ENCODE results near the gene ZKSCAN1. TPM values are rescaled to one million over a fixed set of nuclear protein-coding genes. Genes with fewer than 3 reads are reported as not detected.
A peak's percentile ranks its signal among the peaks of the same experiment; 100 is the strongest.

The ZKSCAN1 gene
- total RNA-seq, 1 experiment from 2014 or later = 13.6 TPM

- CTCF ChIA-PET = interaction anchor here (0.7 kb wide), 1 partner anchor 135 kb away, joined by 3 read pairs; no protein-coding TSS in a partner anchor
- no peak for DNase-seq
- H2AFZ ChIP-seq (ENCODE audit: low read length) = peak overlapping the region; percentile 67; the same call in 1 of the 2 replicates
Observed at GRCh38 chr7:100016215-100016901, 962 bp downstream of the ZKSCAN1 start.

GRCh38 chr7:100017300-100017699 is 1.9 kb downstream of the ZKSCAN1 start:
- Histone ChIP-seq H4K20me1 (ENCODE audit: low read length) (peaks cover 14% of the 10 kb centered on the region), H3K9me3 (ENCODE audit: low read length) (no peaks in the 10 kb centered on the region), H3K27me3 (ENCODE audit: low read length) (no peaks in the 10 kb centered on the region), H3K9me2 (replicated peaks; ENCODE audit: low read length) (no peaks in the 10 kb centered on the region), H3K4me2 (ENCODE audit: low read length) (peak overlapping the region; percentile 98), H3F3A (ENCODE audit: low read length, unreplicated experiment) (no peaks in the 10 kb centered on the region), H3K36me3 (ENCODE audit: low read depth, low read length) (peaks cover 5% of the 10 kb centered on the region; the same call in 1 of the 2 replicates), H2AFZ (ENCODE audit: low read length) (no peak overlapping the region), H3K27ac (ENCODE audit: low read length) (no peak overlapping the region), H3K4me1 (ENCODE audit: insufficient read depth, low read length) (peaks cover 27% of the 10 kb centered on the region), H3K79me2 (ENCODE audit: low read length) (peaks cover 68% of the 10 kb centered on the region), H3K9ac (ENCODE audit: low read length) (peak overlapping the region; percentile 97; the same call in 1 of the 2 replicates), H3K4me3 (ENCODE audit: low read length) (peak overlapping the region; percentile 97)
- peak; percentile 24 for ATAC-seq
- TF ChIP-seq CTCF (conservative IDR thresholded peaks at IDR 0.05; ENCODE audit: low read depth, low read length) (no peak), EZH2phosphoT487 (IDR thresholded peaks at IDR 0.05; ENCODE audit: borderline replicate concordance, low read length) (no peak), EZH2 (IDR thresholded peaks at IDR 0.05; ENCODE audit: low read length, unreplicated experiment) (no peak)
- CTCF ChIA-PET = interaction anchor here (0.7 to 1.2 kb wide), 2 partner anchors 23 to 136 kb away, joined by 3 to 7 read pairs; no protein-coding TSS in a partner anchor
- intact Hi-C loops (cut with micrococcal nuclease) = no loop called here
- DNase-seq = no peak
- no TSS peak for BruUV-seq (replicated peaks)
- POLR2A ChIA-PET (ENCODE audit: unreplicated experiment) = interaction anchor here (0.7 kb wide), 1 partner anchor 58 kb away, joined by 3 read pairs; no protein-coding TSS in a partner anchor

More at GRCh38 chr7:100016215-100016901, 962 bp downstream of the ZKSCAN1 start:
- peak overlapping the region; percentile 97 for H3K9ac ChIP-seq (ENCODE audit: low read length)
- TF ChIP-seq EZH2phosphoT487 (IDR thresholded peaks at IDR 0.05; ENCODE audit: borderline replicate concordance, low read length) (no peak), EZH2 (IDR thresholded peaks at IDR 0.05; ENCODE audit: low read length, unreplicated experiment) (no peak), CTCF (conservative IDR thresholded peaks at IDR 0.05; ENCODE audit: low read depth, low read length) (no peak)
- H4K20me1 ChIP-seq (ENCODE audit: low read length) = peaks cover 14% of the 10 kb centered on the region
- H3K4me2 ChIP-seq (ENCODE audit: low read length) = peak overlapping the region; percentile 98
- peak overlapping the region; percentile 97 for H3K4me3 ChIP-seq (ENCODE audit: low read length)
- POLR2A ChIA-PET (ENCODE audit: unreplicated experiment) = no interaction called here
- peak; percentile 27 for ATAC-seq
- H3K27ac ChIP-seq (ENCODE audit: low read length) = peak overlapping the region; percentile 41
- peaks cover 25% of the 10 kb centered on the region for H3K4me1 ChIP-seq (ENCODE audit: insufficient read depth, low read length)
- TSS peak; percentile 62 for BruUV-seq (replicated peaks)
- H3F3A ChIP-seq (ENCODE audit: low read length, unreplicated experiment) = no peaks in the 10 kb centered on the region
- intact Hi-C loops (cut with micrococcal nuclease) = no loop called here
- H3K79me2 ChIP-seq (ENCODE audit: low read length) = peaks cover 61% of the 10 kb centered on the region
- H3K36me3 ChIP-seq (ENCODE audit: low read depth, low read length) = peaks cover 3% of the 10 kb centered on the region; the same call in 1 of the 2 replicates
- no peaks in the 10 kb centered on the region for H3K9me2 ChIP-seq (replicated peaks; ENCODE audit: low read length)
- no peaks in the 10 kb centered on the region for H3K9me3 ChIP-seq (ENCODE audit: low read length)
- H3K27me3 ChIP-seq (ENCODE audit: low read length) = no peaks in the 10 kb centered on the region

Measured in PC-3 (cell line).